Neural cell (in vitro differentiated cells): ENCODE results near the gene MYPN. TPM values are rescaled to one million over a fixed set of nuclear protein-coding genes. Genes with fewer than 3 reads are reported as not detected.

ENCODE experiments used
- H2AFZ ChIP-seq: fragments of 200-600, 300-800 bp; sonication (generic), shearing (Covaris generic); 2 replicates; pipeline ENCODE4 v1.6.0; 2014; ENCODE audit warnings: low read depth, mild to moderate bottlenecking, antibody characterized with exemption, low read length, moderate library complexity
- H3F3A ChIP-seq: fragments of 200-600 bp; shearing (Covaris generic); 2 replicates; pipeline ENCODE4 v1.6.1; 2016; ENCODE audit warnings: mild to moderate bottlenecking, moderate library complexity, mixed read lengths, antibody characterized with exemption, low read length; ENCODE audit not compliant: insufficient read depth, poor library complexity, severe bottlenecking
- H3K27ac ChIP-seq: fragments of 200-600, 300-800 bp; sonication (generic), shearing (Covaris generic); 2 replicates; pipeline ENCODE4 v1.5.1; 2014; ENCODE audit warnings: mild to moderate bottlenecking, low read length, moderate library complexity
- H3K27me3 ChIP-seq: fragments of 300-800, 200-600 bp; sonication (generic), shearing (Covaris generic); 2 replicates; pipeline ENCODE4 v1.6.0; 2014; ENCODE audit warnings: mild to moderate bottlenecking, low read depth, low read length, moderate library complexity; ENCODE audit not compliant: insufficient read depth
- H3K36me3 ChIP-seq: fragments of 300-800, 200-600 bp; sonication (generic), shearing (Covaris generic); 2 replicates; pipeline ENCODE4 v1.5.1; 2014; ENCODE audit warnings: mild to moderate bottlenecking, antibody characterized with exemption, low read length, moderate library complexity; ENCODE audit not compliant: insufficient read depth
- H3K4me2 ChIP-seq: fragments of 300-800, 200-600 bp; sonication (generic), shearing (Covaris generic); 2 replicates; pipeline ENCODE4 v1.6.0; 2014; ENCODE audit warnings: mild to moderate bottlenecking, low read length
- H3K4me3 ChIP-seq: fragments of 300-800, 200-600 bp; sonication (generic), shearing (Covaris generic); 2 replicates; pipeline ENCODE4 v1.5.1; 2014; ENCODE audit warnings: mild to moderate bottlenecking, low read length, moderate library complexity
- H3K79me2 ChIP-seq: fragments of 200-600 bp; shearing (Covaris generic); replicated peaks from 2 replicates; pipeline ENCODE4 v1.6.0; 2014; ENCODE audit warnings: mild to moderate bottlenecking, low read length, moderate library complexity; ENCODE audit not compliant: insufficient read depth
- H3K9ac ChIP-seq: fragments of 300-800, 200-600 bp; sonication (generic), shearing (Covaris generic); 2 replicates; pipeline ENCODE4 v1.6.1; 2016; ENCODE audit warnings: mild to moderate bottlenecking, low read length, mixed read lengths
- H3K9me2 ChIP-seq: fragments of 200-600 bp; shearing (Covaris generic); 2 replicates; pipeline ENCODE4 v1.6.1; 2016; ENCODE audit warnings: mild to moderate bottlenecking, low read length, mixed read lengths; ENCODE audit not compliant: insufficient read depth
- H3K9me3 ChIP-seq: fragments of 200-600, 300-800 bp; sonication (generic), shearing (Covaris generic); 2 replicates; pipeline ENCODE4 v1.6.1; 2016; ENCODE audit warnings: mild to moderate bottlenecking, mixed run types, low read length, moderate library complexity, mixed read lengths
- H4K20me1 ChIP-seq: fragments of 200-600 bp; shearing (Covaris generic); 2 replicates; pipeline ENCODE4 v1.6.1; 2016; ENCODE audit warnings: mild to moderate bottlenecking, mixed run types; ENCODE audit not compliant: insufficient read depth
- EP300 ChIP-seq: fragments of 450-650 bp; conservative IDR thresholded peaks from 2 replicates; pipeline ENCODE4 v1.6.1; 2014; ENCODE audit warnings: antibody characterized with exemption, mild to moderate bottlenecking, moderate library complexity; ENCODE audit not compliant: poor library complexity, severe bottlenecking
- EZH2 ChIP-seq: fragments of 200-600, 300-800 bp; shearing (Covaris generic), sonication (generic); IDR thresholded peaks from 2 replicates; pipeline ENCODE4 v1.6.1; 2014; ENCODE audit warnings: antibody characterized with exemption, low read length, borderline replicate concordance, mild to moderate bottlenecking; ENCODE audit not compliant: insufficient read depth, poor library complexity, severe bottlenecking
- MXI1 ChIP-seq: fragments of 450-650 bp; conservative IDR thresholded peaks from 2 replicates; pipeline ENCODE4 v1.6.1; 2014; ENCODE audit warnings: antibody characterized with exemption, mild to moderate bottlenecking; ENCODE audit not compliant: poor library complexity, severe bottlenecking
- POLR2AphosphoS5 ChIP-seq: IDR thresholded peaks from 2 replicates; pipeline ENCODE4 v1.6.1; 2012
- RAD21 ChIP-seq: fragments of 450-650 bp; conservative IDR thresholded peaks from 2 replicates; pipeline ENCODE4 v1.6.1; 2014; ENCODE audit warnings: antibody characterized with exemption, mild to moderate bottlenecking, moderate library complexity
- SMC3 ChIP-seq: fragments of 450-650 bp; conservative IDR thresholded peaks from 2 replicates; pipeline ENCODE4 v1.6.1; 2014; ENCODE audit warnings: antibody characterized with exemption, mild to moderate bottlenecking, moderate library complexity; ENCODE audit not compliant: poor library complexity
- TAF1 ChIP-seq: IDR thresholded peaks from 2 replicates; pipeline ENCODE4 v1.6.1; 2012; ENCODE audit warnings: low read depth
- polyA plus RNA-seq: library from polyadenylated mRNA; depleted of rRNA; stranded (reverse); fragments of >200 nt; gene quantifications from 2 replicates; pipeline ENCODE4 v1.2.3, GENCODE V29; 2014
- TF ChIP-seq, protein P1 (sequence below): fragments of 450-650 bp; IDR thresholded peaks from 2 replicates; pipeline ENCODE4 v1.5.1; 2014; ENCODE audit warnings: antibody characterized with exemption, mild to moderate bottlenecking, moderate library complexity; ENCODE audit not compliant: poor library complexity, severe bottlenecking
- TF ChIP-seq, protein P2 (sequence below): IDR thresholded peaks from 2 replicates; pipeline ENCODE4 v1.6.1; 2012; ENCODE audit warnings: borderline replicate concordance

Gene MYPN
- polyA plus RNA-seq, 1 donor from 2014 or later: not detected

DNA sequence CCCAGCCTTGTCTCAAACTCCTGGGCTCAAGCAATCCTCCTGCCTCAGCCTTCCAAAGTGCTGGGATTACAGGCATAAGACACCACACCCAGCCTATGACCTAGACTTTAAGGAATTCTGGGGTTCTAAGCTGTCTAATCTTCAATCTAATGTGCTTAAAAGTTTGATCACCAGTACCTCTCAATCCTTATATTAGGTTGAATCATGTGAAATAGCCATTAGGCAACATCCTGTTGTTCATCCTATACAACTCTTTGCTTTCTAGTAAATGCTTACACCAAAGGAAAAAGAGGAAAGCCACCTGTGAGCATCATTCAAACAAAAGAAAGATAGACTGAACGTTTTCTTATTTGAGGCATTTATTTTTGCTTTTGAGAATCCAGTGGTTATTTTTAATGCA is 66.7 kb downstream of the MYPN start:
- TF ChIP-seq, protein P1, sequence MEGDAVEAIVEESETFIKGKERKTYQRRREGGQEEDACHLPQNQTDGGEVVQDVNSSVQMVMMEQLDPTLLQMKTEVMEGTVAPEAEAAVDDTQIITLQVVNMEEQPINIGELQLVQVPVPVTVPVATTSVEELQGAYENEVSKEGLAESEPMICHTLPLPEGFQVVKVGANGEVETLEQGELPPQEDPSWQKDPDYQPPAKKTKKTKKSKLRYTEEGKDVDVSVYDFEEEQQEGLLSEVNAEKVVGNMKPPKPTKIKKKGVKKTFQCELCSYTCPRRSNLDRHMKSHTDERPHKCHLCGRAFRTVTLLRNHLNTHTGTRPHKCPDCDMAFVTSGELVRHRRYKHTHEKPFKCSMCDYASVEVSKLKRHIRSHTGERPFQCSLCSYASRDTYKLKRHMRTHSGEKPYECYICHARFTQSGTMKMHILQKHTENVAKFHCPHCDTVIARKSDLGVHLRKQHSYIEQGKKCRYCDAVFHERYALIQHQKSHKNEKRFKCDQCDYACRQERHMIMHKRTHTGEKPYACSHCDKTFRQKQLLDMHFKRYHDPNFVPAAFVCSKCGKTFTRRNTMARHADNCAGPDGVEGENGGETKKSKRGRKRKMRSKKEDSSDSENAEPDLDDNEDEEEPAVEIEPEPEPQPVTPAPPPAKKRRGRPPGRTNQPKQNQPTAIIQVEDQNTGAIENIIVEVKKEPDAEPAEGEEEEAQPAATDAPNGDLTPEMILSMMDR: no peak
- TF ChIP-seq EZH2: no peak
- TF ChIP-seq RAD21: no peak
- TF ChIP-seq MXI1: no peak
- TF ChIP-seq POLR2AphosphoS5: no peak
- no peak for TF ChIP-seq EP300
- TF ChIP-seq, protein P2, sequence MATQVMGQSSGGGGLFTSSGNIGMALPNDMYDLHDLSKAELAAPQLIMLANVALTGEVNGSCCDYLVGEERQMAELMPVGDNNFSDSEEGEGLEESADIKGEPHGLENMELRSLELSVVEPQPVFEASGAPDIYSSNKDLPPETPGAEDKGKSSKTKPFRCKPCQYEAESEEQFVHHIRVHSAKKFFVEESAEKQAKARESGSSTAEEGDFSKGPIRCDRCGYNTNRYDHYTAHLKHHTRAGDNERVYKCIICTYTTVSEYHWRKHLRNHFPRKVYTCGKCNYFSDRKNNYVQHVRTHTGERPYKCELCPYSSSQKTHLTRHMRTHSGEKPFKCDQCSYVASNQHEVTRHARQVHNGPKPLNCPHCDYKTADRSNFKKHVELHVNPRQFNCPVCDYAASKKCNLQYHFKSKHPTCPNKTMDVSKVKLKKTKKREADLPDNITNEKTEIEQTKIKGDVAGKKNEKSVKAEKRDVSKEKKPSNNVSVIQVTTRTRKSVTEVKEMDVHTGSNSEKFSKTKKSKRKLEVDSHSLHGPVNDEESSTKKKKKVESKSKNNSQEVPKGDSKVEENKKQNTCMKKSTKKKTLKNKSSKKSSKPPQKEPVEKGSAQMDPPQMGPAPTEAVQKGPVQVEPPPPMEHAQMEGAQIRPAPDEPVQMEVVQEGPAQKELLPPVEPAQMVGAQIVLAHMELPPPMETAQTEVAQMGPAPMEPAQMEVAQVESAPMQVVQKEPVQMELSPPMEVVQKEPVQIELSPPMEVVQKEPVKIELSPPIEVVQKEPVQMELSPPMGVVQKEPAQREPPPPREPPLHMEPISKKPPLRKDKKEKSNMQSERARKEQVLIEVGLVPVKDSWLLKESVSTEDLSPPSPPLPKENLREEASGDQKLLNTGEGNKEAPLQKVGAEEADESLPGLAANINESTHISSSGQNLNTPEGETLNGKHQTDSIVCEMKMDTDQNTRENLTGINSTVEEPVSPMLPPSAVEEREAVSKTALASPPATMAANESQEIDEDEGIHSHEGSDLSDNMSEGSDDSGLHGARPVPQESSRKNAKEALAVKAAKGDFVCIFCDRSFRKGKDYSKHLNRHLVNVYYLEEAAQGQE: no peak
- no peak for TF ChIP-seq TAF1
- Histone ChIP-seq H3K9me2 (no peaks in the 10 kb centered on the region), H3K36me3 (no peaks in the 10 kb centered on the region), H2AFZ (no peak overlapping the region), H3K79me2 (no peaks in the 10 kb centered on the region), H4K20me1 (no peaks in the 10 kb centered on the region), H3K27me3 (no peaks in the 10 kb centered on the region), H3F3A (no peaks in the 10 kb centered on the region), H3K4me3 (no peak overlapping the region), H3K4me2 (no peak overlapping the region), H3K9ac (no peak overlapping the region), H3K27ac (no peak overlapping the region), H3K9me3 (no peaks in the 10 kb centered on the region)

DNA sequence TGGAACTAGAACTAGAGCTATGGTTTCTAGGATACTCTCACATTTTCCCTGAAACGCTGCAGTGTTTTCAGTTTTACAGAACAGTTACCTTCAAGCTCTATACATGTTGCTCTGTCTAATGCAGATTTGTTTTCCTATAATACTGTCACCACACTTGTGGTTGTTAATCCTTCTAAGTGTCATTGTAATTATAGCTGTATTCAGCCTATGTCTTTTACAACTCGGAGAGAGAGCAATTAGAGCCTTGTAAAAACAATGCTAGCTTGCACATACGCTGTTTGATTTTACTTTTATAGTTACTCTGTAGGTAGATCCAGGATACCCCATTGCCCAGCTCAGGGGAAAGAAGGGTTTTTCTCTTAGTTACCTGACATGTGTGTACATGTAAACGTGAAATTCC is 67.5 kb downstream of the MYPN start:
- Histone ChIP-seq H3K27me3 (no peaks in the 10 kb centered on the region), H3F3A (no peaks in the 10 kb centered on the region), H2AFZ (no peak overlapping the region), H3K4me3 (no peak overlapping the region), H4K20me1 (no peaks in the 10 kb centered on the region), H3K9me2 (no peaks in the 10 kb centered on the region), H3K79me2 (no peaks in the 10 kb centered on the region), H3K4me2 (no peak overlapping the region), H3K9me3 (no peaks in the 10 kb centered on the region), H3K36me3 (no peaks in the 10 kb centered on the region), H3K9ac (no peak overlapping the region), H3K27ac (no peak overlapping the region)
- TF ChIP-seq MXI1 (no peak), TAF1 (no peak), SMC3 (no peak)
- TF ChIP-seq, protein P1: no peak
